GM18907 (cell line): ENCODE results near the gene TRMT11.

ENCODE experiments used
- ATAC-seq: cut with Tn5 transposase; IDR thresholded peaks from one replicate; pipeline ENCODE4 v1.9.1; 2021; ENCODE audit warnings: mild to moderate bottlenecking, moderate library complexity; ENCODE audit not compliant: unreplicated experiment

The TRMT11 gene

DNA sequence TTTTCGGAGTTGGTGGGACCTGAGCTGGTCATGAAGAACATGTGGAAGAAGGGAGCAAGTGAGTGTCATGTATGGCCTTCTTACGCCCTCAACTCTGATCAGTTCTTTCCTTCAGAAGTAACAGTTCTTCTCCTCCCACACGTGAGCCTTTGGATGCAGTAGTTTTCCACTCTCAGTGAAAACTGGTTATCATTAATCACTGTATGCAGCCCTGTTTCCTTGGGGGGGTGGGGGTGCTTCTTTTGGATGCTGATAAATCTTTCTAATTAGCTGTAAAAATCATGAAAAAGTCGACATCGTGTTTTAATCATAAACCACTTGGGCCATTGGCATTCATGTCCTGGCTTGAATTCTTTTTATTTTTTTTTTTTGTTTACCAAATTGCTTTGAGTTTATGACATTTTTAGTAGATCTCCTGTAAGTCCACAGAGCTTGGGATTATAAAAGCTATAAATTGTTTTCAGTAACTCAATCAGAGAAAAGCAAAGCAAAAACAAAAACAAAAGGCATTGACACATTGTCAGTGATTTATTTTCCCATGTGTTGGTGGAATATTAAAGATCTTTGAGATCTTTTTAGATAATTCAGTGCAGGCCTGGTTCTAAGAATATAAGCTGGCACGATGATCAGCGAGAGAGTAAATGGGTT, 84.8 kb downstream of the TRMT11 start:
- no peak for ATAC-seq

DNA sequence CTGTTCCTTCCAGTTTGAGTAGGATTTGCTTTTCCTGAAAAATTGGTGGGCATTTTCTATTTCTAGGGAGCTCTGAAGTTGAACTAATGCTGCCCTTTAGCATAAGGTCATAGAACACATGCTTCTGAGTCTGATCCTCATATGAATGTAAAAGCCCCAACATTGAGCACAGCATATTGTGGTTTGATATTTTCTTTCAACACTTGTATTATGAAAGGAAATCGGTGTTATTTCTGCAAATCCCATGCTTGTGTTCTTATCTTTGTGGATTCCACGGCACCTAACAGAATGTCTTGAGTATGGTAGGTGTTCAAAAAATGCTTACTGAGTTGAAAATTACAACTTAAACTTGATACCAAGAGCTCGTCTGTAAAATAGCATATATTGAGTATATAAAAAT, 85.8 kb downstream of the TRMT11 start:
- no peak for ATAC-seq

DNA sequence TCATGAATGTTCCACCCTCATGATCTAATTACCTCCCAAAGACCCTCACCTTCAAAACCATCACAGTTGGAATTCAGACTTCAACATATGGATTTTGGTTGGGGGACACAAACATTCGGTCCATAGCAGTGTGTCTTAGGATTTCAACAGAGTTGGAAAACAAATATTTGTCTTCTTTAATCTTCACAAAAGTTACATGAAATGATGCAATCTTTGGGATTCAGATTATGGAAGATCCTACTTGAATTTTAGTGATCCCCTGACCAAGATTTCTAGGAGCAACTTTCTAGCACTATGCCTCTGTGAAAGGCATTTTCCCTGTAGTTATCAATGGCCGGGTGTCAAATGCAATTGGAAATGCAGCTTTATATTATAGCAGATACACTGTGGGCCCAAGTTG, 86.5 kb downstream of the TRMT11 start:
- ATAC-seq: no peak

- ATAC-seq: no peak
Measured at GRCh38 chr6:126075335-126076071, 89.2 kb downstream of the TRMT11 start.

- ATAC-seq: no peak
Measured at GRCh38 chr6:126076992-126077664, 90.8 kb downstream of the TRMT11 start.

DNA sequence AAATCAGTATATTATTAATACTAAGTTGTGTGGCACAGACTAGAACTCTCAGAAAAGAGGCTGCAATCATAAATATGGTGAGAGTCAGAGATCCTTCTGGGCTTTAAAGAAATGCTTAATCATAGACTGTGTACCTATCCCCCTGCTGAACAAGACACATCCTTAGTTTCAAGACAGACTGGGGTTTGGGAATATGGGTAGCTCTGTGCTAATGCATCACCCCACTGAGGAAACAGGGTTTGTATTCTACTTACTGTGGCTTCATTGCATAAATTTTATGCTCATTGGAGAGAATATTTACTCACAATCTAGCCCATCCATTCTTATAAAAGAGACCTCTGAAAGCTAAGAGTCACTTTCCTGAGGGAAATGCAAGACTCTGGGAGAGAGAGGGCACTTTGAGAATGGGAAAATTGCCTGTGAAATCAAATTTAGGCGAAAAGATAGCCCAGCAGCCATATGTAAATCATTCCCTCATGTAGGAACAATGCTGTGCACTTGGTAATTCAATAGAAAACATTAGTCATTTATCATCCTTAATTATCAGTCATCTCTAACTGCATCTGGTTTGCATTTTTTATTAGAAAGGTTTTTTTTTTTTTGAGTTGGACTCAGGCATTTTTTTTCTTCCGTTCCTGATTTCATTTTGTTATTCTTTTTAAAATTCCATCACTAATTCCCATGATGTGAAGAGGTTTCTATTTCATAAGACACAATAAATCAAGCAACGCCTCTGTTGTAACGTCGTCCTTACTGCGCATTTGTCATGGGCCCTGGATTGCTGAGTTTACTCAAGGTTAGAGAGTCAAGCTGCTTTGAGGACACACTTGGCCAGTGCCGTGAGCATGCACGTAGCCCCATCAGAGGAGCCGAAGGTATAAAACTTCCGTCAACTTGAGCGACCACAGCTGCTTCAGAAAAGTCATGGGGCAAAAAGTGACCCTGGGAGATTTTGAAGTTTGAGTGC, 91.8 kb downstream of the TRMT11 start:
- no peak for ATAC-seq

GRCh38 chr6:126083875-126084274, 97.5 kb downstream of the TRMT11 start:
- no peak for ATAC-seq

- peak; percentile 88 for ATAC-seq
Measured at GRCh38 chr6:126086560-126086959, 100.2 kb downstream of the TRMT11 start.
